ENCODE results near the gene DHRS4L2. TPM values are rescaled to one million over a fixed set of nuclear protein-coding genes. Genes with fewer than 3 reads are reported as not detected.
"Not testable (repeated sequence)": the region's sequence is repeated elsewhere in the genome, so short reads cannot be mapped to it uniquely, and the experiment has no call there.

DHRS4L2 gene
- total and polyA plus RNA-seq, 2 donors from 2014 or later, result 20.7 to 463 TPM

- intact Hi-C loops (cut with DNase I), result no loop called here
- Histone ChIP-seq H3K36me3 (ENCODE audit: control insufficient read depth in 2 of 3, insufficient read depth in 3 of 3, low read length in 3 of 3) (no peaks in the 10 kb centered on the region), H3K27me3 (ENCODE audit: control insufficient read depth, insufficient read depth, low read length) (no peaks in the 10 kb centered on the region), H3K9ac (ENCODE audit: low read length in 3 of 3) (no peak overlapping the region), H3K4me3 (ENCODE audit: low read length in 3 of 3) (no peak overlapping the region), H3K27ac (ENCODE audit: low read depth in 2 of 2, low read length in 2 of 2) (no peak overlapping the region), H3K9me3 (ENCODE audit: control insufficient read depth in 2 of 3, insufficient read depth in 1 of 3, low read length in 3 of 3) (peaks cover 0 to 4% (median 0%) of the 10 kb centered on the region in 3 donors), H3K4me1 (ENCODE audit: control insufficient read depth in 2 of 3, insufficient read depth in 2 of 3, low read depth in 1 of 3, low read length in 3 of 3) (peaks cover 0 to 9% (median 7%) of the 10 kb centered on the region in 3 donors)
- no peak for FAIRE-seq
- peak in 1 of 5 donors; percentile 47 for DNase-seq
- no peak for TF ChIP-seq CTCF (IDR thresholded peaks at IDR 0.05; ENCODE audit: borderline replicate concordance, extremely low read depth, insufficient read depth)
Measured at GRCh38 chr14:24037658-24038037, 48.9 kb downstream of the DHRS4L2 start.

GRCh38 chr14:24038686-24039085 is 50.0 kb downstream of the DHRS4L2 start:
- H3K36me3 ChIP-seq (ENCODE audit: control insufficient read depth in 2 of 3, insufficient read depth in 3 of 3, low read length in 3 of 3), result no peaks in the 10 kb centered on the region
- no peak for TF ChIP-seq CTCF (IDR thresholded peaks at IDR 0.05; ENCODE audit: borderline replicate concordance, extremely low read depth, insufficient read depth)
- H3K9me3 ChIP-seq (ENCODE audit: control insufficient read depth in 2 of 3, insufficient read depth in 1 of 3, low read length in 3 of 3), result no peaks in the 10 kb centered on the region
- intact Hi-C loops (cut with DNase I), result no loop called here
- peaks cover 0 to 9% (median 7%) of the 10 kb centered on the region in 3 donors for H3K4me1 ChIP-seq (ENCODE audit: control insufficient read depth in 2 of 3, insufficient read depth in 2 of 3, low read depth in 1 of 3, low read length in 3 of 3)
- DNase-seq (no peak), FAIRE-seq (no peak)
- H3K9ac ChIP-seq (ENCODE audit: low read length in 3 of 3), result no peak overlapping the region
- H3K4me3 ChIP-seq (ENCODE audit: low read length in 3 of 3), result no peak overlapping the region
- H3K27me3 ChIP-seq (ENCODE audit: control insufficient read depth, insufficient read depth, low read length), result no peaks in the 10 kb centered on the region
- no peak overlapping the region for H3K27ac ChIP-seq (ENCODE audit: low read depth in 2 of 2, low read length in 2 of 2)

- H3K27ac ChIP-seq (ENCODE audit: low read depth in 2 of 2, low read length in 2 of 2), result no peak overlapping the region
- H3K4me1 ChIP-seq (ENCODE audit: control insufficient read depth in 2 of 3, insufficient read depth in 2 of 3, low read depth in 1 of 3, low read length in 3 of 3), result peaks cover 0 to 9% (median 7%) of the 10 kb centered on the region in 3 donors
- intact Hi-C loops (cut with DNase I), result no loop called here
- FAIRE-seq, result no peak
- TF ChIP-seq CTCF (IDR thresholded peaks at IDR 0.05; ENCODE audit: borderline replicate concordance, extremely low read depth, insufficient read depth), result no peak
- DNase-seq, result peak in 1 of 5 donors; percentile 20
- no peaks in the 10 kb centered on the region for H3K27me3 ChIP-seq (ENCODE audit: control insufficient read depth, insufficient read depth, low read length)
- H3K4me3 ChIP-seq (ENCODE audit: low read length in 3 of 3), result no peak overlapping the region
- no peaks in the 10 kb centered on the region for H3K36me3 ChIP-seq (ENCODE audit: control insufficient read depth in 2 of 3, insufficient read depth in 3 of 3, low read length in 3 of 3)
- no peaks in the 10 kb centered on the region for H3K9me3 ChIP-seq (ENCODE audit: control insufficient read depth in 2 of 3, insufficient read depth in 1 of 3, low read length in 3 of 3)
- H3K9ac ChIP-seq (ENCODE audit: low read length in 3 of 3), result no peak overlapping the region
Measured at GRCh38 chr14:24040692-24041091, 52.0 kb downstream of the DHRS4L2 start.

GRCh38 chr14:24042746-24043145 is 54.0 kb downstream of the DHRS4L2 start:
- Histone ChIP-seq H3K4me1 (ENCODE audit: control insufficient read depth in 2 of 3, insufficient read depth in 2 of 3, low read depth in 1 of 3, low read length in 3 of 3) (peaks cover 0 to 5% (median under 1%) of the 10 kb centered on the region in 3 donors), H3K4me3 (ENCODE audit: low read length in 3 of 3) (no peak overlapping the region), H3K27me3 (ENCODE audit: control insufficient read depth, insufficient read depth, low read length) (no peaks in the 10 kb centered on the region), H3K9me3 (ENCODE audit: control insufficient read depth in 2 of 3, insufficient read depth in 1 of 3, low read length in 3 of 3) (no peaks in the 10 kb centered on the region), H3K27ac (ENCODE audit: low read depth in 2 of 2, low read length in 2 of 2) (no peak overlapping the region), H3K36me3 (ENCODE audit: control insufficient read depth in 2 of 3, insufficient read depth in 3 of 3, low read length in 3 of 3) (no peaks in the 10 kb centered on the region), H3K9ac (ENCODE audit: low read length in 3 of 3) (no peak overlapping the region)
- DNase-seq (no peak), FAIRE-seq (no peak)
- intact Hi-C loops (cut with DNase I), result no loop called here
- no peak for TF ChIP-seq CTCF (IDR thresholded peaks at IDR 0.05; ENCODE audit: borderline replicate concordance, extremely low read depth, insufficient read depth)

- H3K4me3 ChIP-seq (ENCODE audit: low read length in 3 of 3); DNase-seq; FAIRE-seq; intact Hi-C loops (cut with DNase I); H3K9ac ChIP-seq (ENCODE audit: low read length in 3 of 3); H3K36me3 ChIP-seq (ENCODE audit: control insufficient read depth in 2 of 3, insufficient read depth in 3 of 3, low read length in 3 of 3); H3K27ac ChIP-seq (ENCODE audit: low read depth in 2 of 2, low read length in 2 of 2); H3K9me3 ChIP-seq (ENCODE audit: control insufficient read depth in 2 of 3, insufficient read depth in 1 of 3, low read length in 3 of 3); H3K27me3 ChIP-seq (ENCODE audit: control insufficient read depth, insufficient read depth, low read length); H3K4me1 ChIP-seq (ENCODE audit: control insufficient read depth in 2 of 3, insufficient read depth in 2 of 3, low read depth in 1 of 3, low read length in 3 of 3): not testable (repeated sequence)
Measured at GRCh38 chr14:24049002-24049401, 60.3 kb downstream of the DHRS4L2 start.

- DNase-seq, result peak in 2 of 5 donors; percentile 40 to 51
- not testable (repeated sequence) for FAIRE-seq; H3K27ac ChIP-seq (ENCODE audit: low read depth in 2 of 2, low read length in 2 of 2)
Measured at GRCh38 chr14:24050753-24051152, 62.0 kb downstream of the DHRS4L2 start.

More at GRCh38 chr14:24050753-24051152, 62.0 kb downstream of the DHRS4L2 start:
- H3K36me3 ChIP-seq (ENCODE audit: control insufficient read depth in 2 of 3, insufficient read depth in 3 of 3, low read length in 3 of 3); H3K9ac ChIP-seq (ENCODE audit: low read length in 3 of 3); H3K4me1 ChIP-seq (ENCODE audit: control insufficient read depth in 2 of 3, insufficient read depth in 2 of 3, low read depth in 1 of 3, low read length in 3 of 3); H3K4me3 ChIP-seq (ENCODE audit: low read length in 3 of 3); H3K9me3 ChIP-seq (ENCODE audit: control insufficient read depth in 2 of 3, insufficient read depth in 1 of 3, low read length in 3 of 3); intact Hi-C loops (cut with DNase I); H3K27me3 ChIP-seq (ENCODE audit: control insufficient read depth, insufficient read depth, low read length): not testable (repeated sequence)
